Small intestine (tissue), 7 donors: ENCODE measurements around the gene CCDC18. TPM values are rescaled to one million over a fixed set of nuclear protein-coding genes. Genes with fewer than 3 reads are reported as not detected.
"Not testable (repeated sequence)": the region's sequence is repeated elsewhere in the genome, so short reads cannot be mapped to it uniquely, and the experiment has no call there.

ENCODE experiments used
- DNase-seq, 2 donors: peaks; one replicate each; pipeline versions ENCODE4 v3.0.0 to v3.0.0-alpha.2; 2013
- FAIRE-seq: peaks from 2 replicates; lab custom pipeline; 2012; peaks lifted over from hg19 to GRCh38; lab: Jason Lieb, UNC
- H3K27ac ChIP-seq, 3 donors: one replicate each; pipeline ENCODE4 v1.5.1; 2013; ENCODE audit warnings: low read length in 2 of 3, mild to moderate bottlenecking in 2 of 3, control low read depth in 1 of 3, inconsistent platforms in 1 of 3, low read depth in 1 of 3, moderate library complexity in 1 of 3
- H3K27me3 ChIP-seq, 3 donors: one replicate each; pipeline ENCODE4 v1.6.1; 2013; ENCODE audit warnings: low read length in 3 of 3, inconsistent platforms in 1 of 3; ENCODE audit not compliant: control insufficient read depth in 3 of 3, insufficient read depth in 3 of 3
- H3K36me3 ChIP-seq, 3 donors: one replicate each; pipeline ENCODE4 v1.6.1; 2013; ENCODE audit warnings: low read length in 3 of 3, inconsistent platforms in 1 of 3, low read depth in 1 of 3, mild to moderate bottlenecking in 1 of 3, moderate library complexity in 1 of 3; ENCODE audit not compliant: control insufficient read depth in 3 of 3, insufficient read depth in 2 of 3
- H3K4me1 ChIP-seq, 3 donors: one replicate each; pipeline ENCODE4 v1.6.1; 2013; ENCODE audit warnings: low read length in 2 of 3, inconsistent platforms in 1 of 3, low read depth in 1 of 3, mild to moderate bottlenecking in 1 of 3, moderate library complexity in 1 of 3; ENCODE audit not compliant: control insufficient read depth in 3 of 3, insufficient read depth in 2 of 3
- H3K4me3 ChIP-seq, 3 donors: one replicate each; pipeline ENCODE4 v1.5.1; 2013; ENCODE audit warnings: low read length in 3 of 3, control low read depth in 1 of 3, inconsistent platforms in 1 of 3, low read depth in 1 of 3, mild to moderate bottlenecking in 1 of 3, moderate library complexity in 1 of 3
- H3K9me3 ChIP-seq, 2 donors: one replicate each; pipeline ENCODE4 v1.6.1; 2013; ENCODE audit warnings: low read depth in 1 of 2, low read length in 1 of 2; ENCODE audit not compliant: control insufficient read depth in 2 of 2, insufficient read depth in 1 of 2
- WGBS, 3 donors: extraction: QIAGEN DNeasy Blood & Tissue Kit; methylation state at CpG; one replicate each; pipeline ENCODE4 v1.1.7; 2013; 5-methylcytosine and 5-hydroxymethylcytosine counted together
- polyA plus RNA-seq, 4 donors: library from polyadenylated mRNA; stranded (reverse) in 3 of 4; unstranded in 1 of 4; fragments of 200-250 nt in 3 of 4; fragments of 120-200 nt in 1 of 4; gene quantifications; one replicate each; pipeline versions ENCODE4 v1.2.1 to v1.2.3, GENCODE V29; 2013
- donor health status: healthy with polysubstance abuse.
- donor health status: control.
- donor health status: control.
- donor health status: Bipolar disorder and iron deficiency.
- donor health status: healthy.

CCDC18 gene
- polyA plus RNA-seq, 4 donors, result 1.4 to 6.4 (median 4.3) TPM

GRCh38 chr1:93275262-93275633 is 94.7 kb downstream of the CCDC18 start:
- H3K27me3 ChIP-seq, DNase-seq, H3K4me3 ChIP-seq, H3K9me3 ChIP-seq, FAIRE-seq: not testable (repeated sequence)
- Histone ChIP-seq H3K4me1 (peaks cover 0 to 15% (median 0%) of the 10 kb centered on the region in 3 donors), H3K27ac (peak overlapping the region in 1 of 3 donors; percentile 66), H3K36me3 (peaks cover 0 to 10% (median 0%) of the 10 kb centered on the region in 3 donors)
- 65 to 88% (median 66%) methylated on average over 3 of the region's 3 CpGs for WGBS, 3 donors

GRCh38 chr1:93275634-93276295 is 95.2 kb downstream of the CCDC18 start:
- DNase-seq (peak; percentile 70 to 77), FAIRE-seq (no peak)
- H3K9me3 ChIP-seq, result peaks cover 1 to 8% of the 10 kb centered on the region in 2 donors
- no peaks in the 10 kb centered on the region for H3K27me3 ChIP-seq
- WGBS, 3 donors, result 28 to 68% (median 47%) methylated on average over 5 of the region's 5 CpGs
- H3K27ac ChIP-seq, result peak overlapping the region in 1 of 3 donors; percentile 66
- H3K4me1 ChIP-seq, result peaks cover 0 to 15% (median 0%) of the 10 kb centered on the region in 3 donors
- no peak overlapping the region for H3K4me3 ChIP-seq
- H3K36me3 ChIP-seq, result peaks cover 0 to 10% (median 0%) of the 10 kb centered on the region in 3 donors

- peak overlapping the region in 1 of 3 donors; percentile 78 for H3K27ac ChIP-seq
Observed at GRCh38 chr1:93277530-93277929, 97.0 kb downstream of the CCDC18 start.

GRCh38 chr1:93283496-93283895 is 103.0 kb downstream of the CCDC18 start:
- H3K4me1 ChIP-seq, result no peaks in the 10 kb centered on the region
- DNase-seq (no peak), FAIRE-seq (no peak)
- H3K27ac ChIP-seq, result no peak overlapping the region
- no peak overlapping the region for H3K4me3 ChIP-seq
- 92 to 100% (median 97%) methylated on average over 1 of the region's 1 CpG for WGBS, 3 donors
- H3K36me3 ChIP-seq, result peaks cover 0 to 15% (median 1%) of the 10 kb centered on the region in 3 donors
- peaks cover 1 to 13% of the 10 kb centered on the region in 2 donors for H3K9me3 ChIP-seq
- H3K27me3 ChIP-seq, result no peaks in the 10 kb centered on the region

More at GRCh38 chr1:93277530-93277929, 97.0 kb downstream of the CCDC18 start:
- H3K4me3 ChIP-seq, FAIRE-seq, H3K27me3 ChIP-seq: not testable (repeated sequence)
- peaks cover 0 to 12% (median 0%) of the 10 kb centered on the region in 3 donors for H3K36me3 ChIP-seq
- peak in 1 of 2 donors; percentile 17 for DNase-seq
- H3K4me1 ChIP-seq, result peaks cover 0 to 15% (median 0%) of the 10 kb centered on the region in 3 donors
- WGBS, 3 donors, result 28 to 42% (median 29%) methylated on average over 3 of the region's 3 CpGs
- peaks cover 1 to 11% of the 10 kb centered on the region in 2 donors for H3K9me3 ChIP-seq

- Histone ChIP-seq H3K9me3 (peaks cover 0 to 4% of the 10 kb centered on the region in 2 donors), H3K27ac (no peak overlapping the region), H3K4me1 (no peaks in the 10 kb centered on the region), H3K4me3 (no peak overlapping the region), H3K27me3 (no peaks in the 10 kb centered on the region), H3K36me3 (peaks cover 0 to 12% (median 2%) of the 10 kb centered on the region in 3 donors)
- no peak for DNase-seq
- 73 to 89% (median 86%) methylated on average over 3 of the region's 3 CpGs for WGBS, 3 donors
- no peak for FAIRE-seq
Observed at GRCh38 chr1:93288558-93288957, 108.0 kb downstream of the CCDC18 start.

GRCh38 chr1:93296555-93297154 is 116.1 kb downstream of the CCDC18 start:
- DNase-seq (no peak), FAIRE-seq (no peak)
- H3K27me3 ChIP-seq, result no peaks in the 10 kb centered on the region
- 81 to 84% (median 81%) methylated on average over 3 of the region's 3 CpGs for WGBS, 3 donors
- no peaks in the 10 kb centered on the region for H3K9me3 ChIP-seq
- no peak overlapping the region for H3K4me3 ChIP-seq
- H3K4me1 ChIP-seq, result no peaks in the 10 kb centered on the region
- peaks cover 0 to 7% (median 0%) of the 10 kb centered on the region in 3 donors for H3K36me3 ChIP-seq
- no peak overlapping the region for H3K27ac ChIP-seq

GRCh38 chr1:93301131-93301530 is 120.6 kb downstream of the CCDC18 start:
- DNase-seq (no peak), FAIRE-seq (no peak)
- H3K27me3 ChIP-seq, result no peaks in the 10 kb centered on the region
- no peaks in the 10 kb centered on the region for H3K9me3 ChIP-seq
- H3K4me1 ChIP-seq, result peaks cover 0 to 3% (median 0%) of the 10 kb centered on the region in 3 donors
- H3K4me3 ChIP-seq, result no peak overlapping the region
- no peak overlapping the region for H3K27ac ChIP-seq
- WGBS, 3 donors, result 86 to 89% (median 87%) methylated on average over 1 of the region's 1 CpG
- peaks cover 0 to 10% (median 0%) of the 10 kb centered on the region in 3 donors for H3K36me3 ChIP-seq

GRCh38 chr1:93302078-93302477 is 121.6 kb downstream of the CCDC18 start:
- H3K27ac ChIP-seq, result no peak overlapping the region
- no peaks in the 10 kb centered on the region for H3K27me3 ChIP-seq
- WGBS, 3 donors, result 89 to 91% (median 90%) methylated on average over 5 of the region's 5 CpGs
- no peak overlapping the region for H3K4me3 ChIP-seq
- no peaks in the 10 kb centered on the region for H3K9me3 ChIP-seq
- no peak for FAIRE-seq
- no peak for DNase-seq
- peaks cover 0 to 3% (median 0%) of the 10 kb centered on the region in 3 donors for H3K4me1 ChIP-seq
- H3K36me3 ChIP-seq, result peaks cover 0 to 7% (median 0%) of the 10 kb centered on the region in 3 donors
